H9 (cell line): Measurements from ENCODE around the gene MCF2L. TPM values are rescaled to one million over a fixed set of nuclear protein-coding genes. Genes with fewer than 3 reads are reported as not detected.
A peak's percentile ranks its signal among the peaks of the same experiment; 100 is the strongest.

Experiments
- DNase-seq: peaks from one replicate; pipeline ENCODE4 v3.0.0-alpha.2; 2017
- H2AFZ ChIP-seq: one replicate; pipeline ENCODE4 v1.6.1; 2013; ENCODE audit warnings: mild to moderate bottlenecking, low read length, control low read depth, moderate library complexity
- H2AK5ac ChIP-seq: 2 replicates; pipeline ENCODE4 v1.6.1; 2013; ENCODE audit warnings: low read length, control low read depth, mixed read lengths; ENCODE audit not compliant: insufficient read length
- H2BK120ac ChIP-seq: one replicate; pipeline ENCODE4 v1.6.1; 2013; ENCODE audit warnings: low read depth, mild to moderate bottlenecking, low read length, control low read depth, inconsistent platforms; ENCODE audit not compliant: poor library complexity, severe bottlenecking
- H2BK12ac ChIP-seq: 2 replicates; pipeline ENCODE4 v1.6.1; 2013; ENCODE audit warnings: low read length, control low read depth, mixed read lengths, low read depth; ENCODE audit not compliant: insufficient read length
- H2BK15ac ChIP-seq: 2 replicates; pipeline ENCODE4 v1.6.1; 2013; ENCODE audit warnings: low read depth, low read length, control low read depth
- H2BK20ac ChIP-seq: one replicate; pipeline ENCODE4 v1.6.1; 2013; ENCODE audit warnings: low read depth, mild to moderate bottlenecking, low read length, control low read depth, inconsistent platforms; ENCODE audit not compliant: poor library complexity, severe bottlenecking
- H2BK5ac ChIP-seq: 2 replicates; pipeline ENCODE4 v1.6.1; 2013; ENCODE audit warnings: low read length, control low read depth, mixed read lengths; ENCODE audit not compliant: insufficient read length
- H3K14ac ChIP-seq: 2 replicates; pipeline ENCODE4 v1.6.1; 2013; ENCODE audit warnings: low read length, control low read depth; ENCODE audit not compliant: insufficient read depth
- H3K18ac ChIP-seq: 2 replicates; pipeline ENCODE4 v1.6.1; 2013; ENCODE audit warnings: low read depth, mild to moderate bottlenecking, mixed read lengths, low read length, control low read depth; ENCODE audit not compliant: insufficient read length
- H3K23ac ChIP-seq: 2 replicates; pipeline ENCODE4 v1.6.1; 2013; ENCODE audit warnings: low read length, control low read depth, mixed read lengths, low read depth; ENCODE audit not compliant: insufficient read length
- H3K23me2 ChIP-seq: 2 replicates; pipeline ENCODE4 v1.6.1; 2013; ENCODE audit warnings: low read depth, mild to moderate bottlenecking, mixed read lengths, low read length, control low read depth; ENCODE audit not compliant: insufficient read length, poor library complexity, severe bottlenecking
- H3K27ac ChIP-seq: 2 replicates; pipeline ENCODE4 v1.5.1; 2013; ENCODE audit warnings: low read length, control low read depth, mixed read lengths, low read depth; ENCODE audit not compliant: insufficient read length
- H3K27me3 ChIP-seq: 2 replicates; pipeline ENCODE4 v1.6.1; 2013; ENCODE audit warnings: low read length, control low read depth, inconsistent platforms; ENCODE audit not compliant: insufficient read depth
- H3K4ac ChIP-seq: 2 replicates; pipeline ENCODE4 v1.6.1; 2013; ENCODE audit warnings: low read depth, mild to moderate bottlenecking, control low read depth, inconsistent platforms, low read length, moderate library complexity
- H3K4me1 ChIP-seq: 2 replicates; pipeline ENCODE4 v1.6.1; 2013; ENCODE audit warnings: low read length, control low read depth, inconsistent platforms; ENCODE audit not compliant: insufficient read depth
- H3K4me2 ChIP-seq: 2 replicates; pipeline ENCODE4 v1.6.1; 2013; ENCODE audit warnings: low read length, control low read depth, mixed read lengths; ENCODE audit not compliant: insufficient read length, insufficient read depth
- H3K56ac ChIP-seq: 2 replicates; pipeline ENCODE4 v1.6.1; 2013; ENCODE audit warnings: low read depth, mild to moderate bottlenecking, mixed read lengths, low read length, control low read depth; ENCODE audit not compliant: insufficient read length
- H3K79me1 ChIP-seq: 2 replicates; pipeline ENCODE4 v1.6.1; 2013; ENCODE audit warnings: low read depth, mild to moderate bottlenecking, moderate library complexity, low read length, control low read depth, inconsistent platforms; ENCODE audit not compliant: insufficient read depth, poor library complexity, severe bottlenecking
- H3K79me2 ChIP-seq: 2 replicates; pipeline ENCODE4 v1.6.1; 2013; ENCODE audit warnings: low read length, control low read depth, inconsistent platforms; ENCODE audit not compliant: insufficient read depth
- H3K9ac ChIP-seq: 2 replicates; pipeline ENCODE4 v1.6.1; 2013; ENCODE audit warnings: low read length, control low read depth, mixed read lengths; ENCODE audit not compliant: insufficient read length; ENCODE audit errors: extremely low read depth
- H3K9me3 ChIP-seq: one replicate; pipeline ENCODE4 v1.6.1; 2013; ENCODE audit warnings: low read depth, low read length, inconsistent platforms; ENCODE audit not compliant: control insufficient read depth
- H3T11ph ChIP-seq: one replicate; pipeline ENCODE4 v1.6.1; 2013; ENCODE audit warnings: mild to moderate bottlenecking, low read length, control low read depth, inconsistent platforms
- H4K20me1 ChIP-seq: one replicate; pipeline ENCODE4 v1.6.1; 2013; ENCODE audit not compliant: control insufficient read depth, insufficient read length, insufficient read depth
- H4K5ac ChIP-seq: 2 replicates; pipeline ENCODE4 v1.6.1; 2013; ENCODE audit warnings: low read depth, mild to moderate bottlenecking, mixed read lengths, low read length, control low read depth; ENCODE audit not compliant: insufficient read length
- H4K8ac ChIP-seq: replicated peaks from 2 replicates; pipeline ENCODE4 v1.6.1; 2013; ENCODE audit warnings: low read length, control low read depth, mixed read lengths, low read depth; ENCODE audit not compliant: insufficient read length
- H4K91ac ChIP-seq: 2 replicates; pipeline ENCODE4 v1.6.1; 2013; ENCODE audit warnings: low read depth, mild to moderate bottlenecking, moderate library complexity, mixed read lengths, low read length, control low read depth; ENCODE audit not compliant: insufficient read length
- H3K27ac Mint-ChIP-seq, 3 experiments: 2 replicates in 2 of 3; 3 replicates in 1 of 3; pipeline ENCODE4 v1.8.0; 2020 to 2021; ENCODE audit warnings: mixed read lengths in 3 of 3, mild to moderate bottlenecking in 1 of 3, moderate library complexity in 1 of 3
- H3K27me3 Mint-ChIP-seq: 2 replicates; pipeline ENCODE4 v1.8.0; 2021; ENCODE audit warnings: low read depth, mild to moderate bottlenecking, moderate library complexity, mixed read lengths
- H3K36me3 Mint-ChIP-seq, 3 experiments: 2 replicates in 2 of 3; 3 replicates in 1 of 3; pipeline ENCODE4 v1.8.0; 2020 to 2021; ENCODE audit warnings: low read depth in 3 of 3, mixed read lengths in 3 of 3; ENCODE audit not compliant: insufficient read depth in 1 of 3
- H3K4me1 Mint-ChIP-seq, 2 experiments: 2 replicates each; pipeline ENCODE4 v1.8.0; 2020; ENCODE audit warnings: mixed read lengths in 2 of 2
- H3K4me3 Mint-ChIP-seq, 2 experiments: 2 replicates in 1 of 2; 3 replicates in 1 of 2; pipeline ENCODE4 v1.8.0; 2020 to 2021; ENCODE audit warnings: mild to moderate bottlenecking in 2 of 2, mixed read lengths in 2 of 2, moderate library complexity in 1 of 2
- H3K9me3 Mint-ChIP-seq, 2 experiments: 2 replicates in 1 of 2; 3 replicates in 1 of 2; pipeline ENCODE4 v1.8.0; 2020; ENCODE audit warnings: mild to moderate bottlenecking in 2 of 2, mixed read lengths in 2 of 2, moderate library complexity in 1 of 2
- CTCF ChIP-seq: fragments of 200-600 bp; sonication (generic); conservative IDR thresholded peaks from 3 replicates; pipeline ENCODE4 v1.8.0; 2021; ENCODE audit warnings: antibody characterized with exemption, mild to moderate bottlenecking
- WGBS: extraction: QIAGEN DNeasy Blood & Tissue Kit; methylation state at CpG from one replicate; pipeline ENCODE4 v1.1.7; 2013; ENCODE audit warnings: missing lambda C conversion rate, low lambda C conversion rate, mixed read lengths; ENCODE audit not compliant: insufficient read length; ENCODE audit errors: extremely low coverage; 5-methylcytosine and 5-hydroxymethylcytosine counted together
- total RNA-seq: library from RNA; stranded (reverse); gene quantifications from 2 replicates; pipeline ENCODE4 v1.2.1, GENCODE V29; 2021

The MCF2L gene
- total RNA-seq, 1 experiment from 2014 or later: 18.5 TPM

GRCh38 chr13:113008851-113009250, 39.8 kb downstream of the MCF2L start:
- H4K8ac ChIP-seq: no peak overlapping the region
- TF ChIP-seq CTCF: no peak
- H3K23ac ChIP-seq: no peak overlapping the region
- Mint-ChIP-seq H3K36me3 (peaks cover 8 to 29% (median 11%) of the 10 kb centered on the region in 3 experiments), H3K9me3 (peaks cover 10 to 17% of the 10 kb centered on the region in 2 experiments), H3K27ac (no peak overlapping the region), H3K27me3 (no peaks in the 10 kb centered on the region; the same call in 1 of the 2 replicates), H3K4me3 (0 out of 5 replicates have a peak overlapping the region, but pooled peaks of 1 of the 2 experiments have one; percentile 16), H3K4me1 (no peaks in the 10 kb centered on the region)
- H3K9ac ChIP-seq: no peak overlapping the region
- no peak overlapping the region for H2AFZ ChIP-seq
- no peak overlapping the region for H2BK15ac ChIP-seq
- DNase-seq: no peak
- H2BK20ac ChIP-seq: no peak overlapping the region
- WGBS: no CpG with 5 or more reads among the region's 33 CpGs
- no peak overlapping the region for H3K14ac ChIP-seq
- no peak overlapping the region for H2BK12ac ChIP-seq
- no peak overlapping the region for H4K5ac ChIP-seq
- no peak overlapping the region for H4K91ac ChIP-seq
- H3T11ph ChIP-seq: no peak overlapping the region
- no peak overlapping the region for H3K27ac ChIP-seq
- H2BK5ac ChIP-seq: no peak overlapping the region
- no peak overlapping the region for H2BK120ac ChIP-seq
- no peak overlapping the region for H3K56ac ChIP-seq
- H3K23me2 ChIP-seq: no peaks in the 10 kb centered on the region
- H3K4ac ChIP-seq: no peak overlapping the region
- no peak overlapping the region for H3K4me2 ChIP-seq
- no peaks in the 10 kb centered on the region for H3K79me1 ChIP-seq
- no peaks in the 10 kb centered on the region for H4K20me1 ChIP-seq
- H3K27me3 ChIP-seq: no peaks in the 10 kb centered on the region
- no peak overlapping the region for H2AK5ac ChIP-seq
- no peaks in the 10 kb centered on the region for H3K4me1 ChIP-seq
- H3K18ac ChIP-seq: no peak overlapping the region
- H3K79me2 ChIP-seq: no peaks in the 10 kb centered on the region; the same call in 1 of the 2 replicates
- no peaks in the 10 kb centered on the region for H3K9me3 ChIP-seq
